ENCODE data around the gene PLBD1. TPM values are rescaled to one million over a fixed set of nuclear protein-coding genes. Genes with fewer than 3 reads are reported as not detected.

The PLBD1 gene
- total RNA-seq, 2 experiments from 2014 or later, result 0.54 to 0.61 TPM

GRCh38 chr12:14482886-14483285 lies 84.8 kb downstream of the PLBD1 start:
- Histone ChIP-seq H4K20me1 (ENCODE audit: insufficient read depth, low read length) (no peaks in the 10 kb centered on the region), H3K27ac (ENCODE audit: low read depth, low read length, poor library complexity, severe bottlenecking) (no peak overlapping the region), H2AFZ (ENCODE audit: low read length) (no peak overlapping the region), H3K9me2 (ENCODE audit: insufficient read depth, low read length) (no peaks in the 10 kb centered on the region), H3K4me2 (ENCODE audit: low read length) (no peak overlapping the region), H3K36me3 (ENCODE audit: insufficient read depth, low read length) (peaks cover 97% of the 10 kb centered on the region), H3K4me1 (ENCODE audit: insufficient read depth, low read length, poor library complexity, severe bottlenecking) (no peaks in the 10 kb centered on the region), H3K4me3 (ENCODE audit: low read depth, low read length, poor library complexity, severe bottlenecking) (no peak overlapping the region), H3K79me2 (ENCODE audit: insufficient read depth, low read depth, low read length) (no peaks in the 10 kb centered on the region), H3K9me3 (ENCODE audit: low read length) (no peaks in the 10 kb centered on the region)
- TF ChIP-seq CTCF (conservative IDR thresholded peaks at IDR 0.05; ENCODE audit: low read length), result no peak
- CTCF ChIA-PET (ENCODE audit: unreplicated experiment), result no interaction called here
- POLR2A ChIA-PET, result interaction anchor here (0.8 to 1.2 kb wide), 2 partner anchors 11 to 198 kb away, joined by 3 read pairs; no protein-coding TSS in a partner anchor
- no peak for DNase-seq (ENCODE audit: low spot score)
- intact Hi-C loops (cut with micrococcal nuclease; ENCODE audit: unreplicated experiment), result no loop called here
- BruUV-seq (replicated peaks), result no TSS peak

- Histone ChIP-seq H3K9me3 (ENCODE audit: low read length) (no peaks in the 10 kb centered on the region), H3K36me3 (ENCODE audit: insufficient read depth, low read length) (peaks cover 97% of the 10 kb centered on the region), H3K4me2 (ENCODE audit: low read length) (no peak overlapping the region), H3K4me1 (ENCODE audit: insufficient read depth, low read length, poor library complexity, severe bottlenecking) (no peaks in the 10 kb centered on the region), H3K4me3 (ENCODE audit: low read depth, low read length, poor library complexity, severe bottlenecking) (no peak overlapping the region), H3K27ac (ENCODE audit: low read depth, low read length, poor library complexity, severe bottlenecking) (no peak overlapping the region), H3K9me2 (ENCODE audit: insufficient read depth, low read length) (no peaks in the 10 kb centered on the region), H3K79me2 (ENCODE audit: insufficient read depth, low read depth, low read length) (no peaks in the 10 kb centered on the region), H2AFZ (ENCODE audit: low read length) (no peak overlapping the region), H4K20me1 (ENCODE audit: insufficient read depth, low read length) (no peaks in the 10 kb centered on the region)
- intact Hi-C loops (cut with micrococcal nuclease; ENCODE audit: unreplicated experiment), result no loop called here
- BruUV-seq (replicated peaks), result no TSS peak
- TF ChIP-seq EZH2phosphoT487 (IDR thresholded peaks at IDR 0.05; ENCODE audit: borderline replicate concordance, low read depth, low read length), result no peak
- TF ChIP-seq CTCF (conservative IDR thresholded peaks at IDR 0.05; ENCODE audit: low read length), result no peak
- ChIA-PET POLR2A (interaction anchor here (0.6 to 1.2 kb wide), 4 partner anchors 11 to 260 kb away, joined by 3 read pairs; no protein-coding TSS in a partner anchor), CTCF (ENCODE audit: unreplicated experiment) (no interaction called here)
- DNase-seq (ENCODE audit: low spot score), result no peak
These were observed 85.3 kb downstream of the PLBD1 start for GRCh38 chr12:14482361-14482760.

GRCh38 chr12:14481201-14481600 lies 86.5 kb downstream of the PLBD1 start:
- H3K4me3 ChIP-seq (ENCODE audit: low read depth, low read length, poor library complexity, severe bottlenecking), result no peak overlapping the region
- no peak overlapping the region for H3K27ac ChIP-seq (ENCODE audit: low read depth, low read length, poor library complexity, severe bottlenecking)
- no peaks in the 10 kb centered on the region for H3K79me2 ChIP-seq (ENCODE audit: insufficient read depth, low read depth, low read length)
- no peak overlapping the region for H2AFZ ChIP-seq (ENCODE audit: low read length)
- no peaks in the 10 kb centered on the region for H3K9me2 ChIP-seq (ENCODE audit: insufficient read depth, low read length)
- DNase-seq (ENCODE audit: low spot score), result no peak
- no peak overlapping the region for H3K4me2 ChIP-seq (ENCODE audit: low read length)
- no peak for TF ChIP-seq CTCF (conservative IDR thresholded peaks at IDR 0.05; ENCODE audit: low read length)
- no peak for TF ChIP-seq EZH2phosphoT487 (IDR thresholded peaks at IDR 0.05; ENCODE audit: borderline replicate concordance, low read depth, low read length)
- no TSS peak for BruUV-seq (replicated peaks)
- H3K4me1 ChIP-seq (ENCODE audit: insufficient read depth, low read length, poor library complexity, severe bottlenecking), result no peaks in the 10 kb centered on the region
- CTCF ChIA-PET (ENCODE audit: unreplicated experiment), result no interaction called here
- POLR2A ChIA-PET, result interaction anchor here (0.7 to 1.2 kb wide), 3 partner anchors 11 to 29 kb away, joined by 3 to 6 read pairs (median 3); no protein-coding TSS in a partner anchor
- intact Hi-C loops (cut with micrococcal nuclease; ENCODE audit: unreplicated experiment), result no loop called here
- peaks cover 98% of the 10 kb centered on the region for H3K36me3 ChIP-seq (ENCODE audit: insufficient read depth, low read length)
- H3K9me3 ChIP-seq (ENCODE audit: low read length), result no peaks in the 10 kb centered on the region
- H4K20me1 ChIP-seq (ENCODE audit: insufficient read depth, low read length), result no peaks in the 10 kb centered on the region
